ENCODE results near the gene PLXDC2.
A peak's percentile ranks its signal among the peaks of the same experiment; 100 is the strongest.
"Not testable (repeated sequence)": the region's sequence is repeated elsewhere in the genome, so short reads cannot be mapped to it uniquely, and the experiment has no call there.

The PLXDC2 gene

DNA sequence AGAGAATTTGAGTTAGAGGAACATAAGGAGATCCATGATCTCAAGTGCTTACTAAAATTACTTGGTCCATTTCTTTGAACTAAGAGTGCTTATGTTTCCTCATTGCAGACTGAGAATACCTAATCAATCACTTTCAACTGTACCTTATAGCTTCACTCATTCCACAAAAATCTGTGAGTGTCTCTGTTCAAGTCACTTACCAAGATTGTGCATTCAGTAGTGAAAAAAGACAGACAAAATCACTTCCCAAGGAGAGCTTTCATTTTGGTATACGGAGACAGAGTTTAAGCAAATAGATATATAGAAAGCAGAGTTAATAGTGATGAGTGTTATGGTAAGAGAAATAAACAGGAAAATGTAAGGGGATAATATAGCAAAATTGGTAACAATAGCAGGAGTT, 364.5 kb downstream of the PLXDC2 start:
- no peak for DNase-seq
- in situ Hi-C loops (cut with HindIII; ENCODE audit: low pct_ligation_motif_present, low pct_unique_long_range_greater_than_20kb, low sequenced_read_pairs) = no loop called here

DNA sequence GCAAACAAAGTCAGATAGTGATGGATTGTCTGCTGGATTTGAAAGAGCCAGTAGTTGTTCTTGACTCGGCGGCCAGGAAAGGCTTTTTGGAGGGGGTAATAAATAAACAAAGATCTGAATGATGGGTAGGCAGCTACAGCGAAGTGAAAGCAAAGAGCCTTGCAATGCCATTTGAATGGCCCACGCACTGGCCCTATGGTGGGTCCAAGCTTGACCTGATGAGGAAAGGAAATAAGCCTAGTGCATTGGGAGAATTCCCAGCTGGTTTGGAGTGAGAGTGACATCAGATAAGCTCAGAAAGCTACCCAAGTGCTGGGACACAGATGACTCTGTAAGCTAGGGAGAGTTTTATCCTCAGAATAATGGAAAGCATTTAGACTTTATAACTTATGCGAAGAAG, 365.2 kb downstream of the PLXDC2 start:
- in situ Hi-C loops (cut with HindIII; ENCODE audit: low pct_ligation_motif_present, low pct_unique_long_range_greater_than_20kb, low sequenced_read_pairs) = no loop called here
- no peak for DNase-seq

DNA sequence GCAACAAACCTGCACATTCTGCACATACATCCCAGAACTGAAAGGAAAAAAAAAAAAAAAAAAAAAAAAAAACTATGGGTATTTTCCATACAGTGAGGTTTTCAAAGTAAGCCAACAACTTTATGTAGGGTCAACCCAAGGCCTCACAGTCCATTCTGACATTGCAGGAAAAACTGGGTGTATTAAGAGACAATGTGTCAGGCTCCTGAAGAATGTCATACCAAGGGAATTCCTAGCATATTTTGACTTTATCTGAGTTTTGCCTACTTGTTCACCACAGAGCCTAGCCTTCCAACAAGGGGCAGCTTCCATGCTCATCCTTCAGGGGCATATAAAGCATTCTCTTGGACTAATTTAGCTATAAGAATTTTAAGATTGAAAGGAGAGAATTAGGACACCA, 368.9 kb downstream of the PLXDC2 start:
- in situ Hi-C loops (cut with HindIII; ENCODE audit: low pct_ligation_motif_present, low pct_unique_long_range_greater_than_20kb, low sequenced_read_pairs) = no loop called here
- DNase-seq = peak; percentile 55

DNA sequence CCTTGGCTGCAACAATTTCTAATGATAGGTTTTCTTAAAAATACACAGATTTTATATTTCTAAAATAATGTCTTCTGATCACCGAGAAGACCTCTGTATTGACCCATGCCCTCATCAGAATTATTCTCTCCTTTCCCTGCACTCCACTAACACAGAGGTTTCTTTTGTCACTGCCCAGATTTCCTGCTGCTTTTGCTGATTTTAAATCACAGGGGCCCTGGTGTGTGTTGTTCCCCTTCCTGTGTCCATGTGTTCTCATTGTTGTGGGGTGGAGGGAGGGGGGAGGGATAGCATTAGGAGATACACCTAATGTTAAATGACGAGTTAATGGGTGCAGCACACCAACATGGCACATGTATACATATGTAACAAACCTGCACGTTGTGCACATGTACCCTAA, 375.2 kb downstream of the PLXDC2 start:
- in situ Hi-C loops (cut with HindIII; ENCODE audit: low pct_ligation_motif_present, low pct_unique_long_range_greater_than_20kb, low sequenced_read_pairs); DNase-seq: not testable (repeated sequence)

DNA sequence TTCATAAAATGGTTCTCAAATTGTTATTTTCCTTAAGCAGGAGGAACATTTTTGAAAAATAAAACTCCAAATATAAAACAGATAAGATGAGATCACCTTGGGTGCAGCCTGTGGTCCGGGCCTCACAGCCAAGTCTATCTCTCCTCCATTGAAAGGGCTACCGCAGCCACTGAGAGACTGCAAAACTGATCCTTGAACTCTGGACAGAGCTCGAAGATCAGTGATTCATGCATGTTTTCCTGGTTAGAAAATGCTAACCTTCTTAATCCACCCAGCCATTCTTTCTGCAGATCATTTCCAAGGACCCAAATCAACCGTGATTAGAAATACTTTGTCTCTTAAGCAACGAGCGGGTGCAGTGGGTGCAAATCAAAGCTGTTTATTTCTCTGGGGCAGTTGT, 378.8 kb downstream of the PLXDC2 start:
- in situ Hi-C loops (cut with HindIII; ENCODE audit: low pct_ligation_motif_present, low pct_unique_long_range_greater_than_20kb, low sequenced_read_pairs) = no loop called here
- no peak for DNase-seq

DNA sequence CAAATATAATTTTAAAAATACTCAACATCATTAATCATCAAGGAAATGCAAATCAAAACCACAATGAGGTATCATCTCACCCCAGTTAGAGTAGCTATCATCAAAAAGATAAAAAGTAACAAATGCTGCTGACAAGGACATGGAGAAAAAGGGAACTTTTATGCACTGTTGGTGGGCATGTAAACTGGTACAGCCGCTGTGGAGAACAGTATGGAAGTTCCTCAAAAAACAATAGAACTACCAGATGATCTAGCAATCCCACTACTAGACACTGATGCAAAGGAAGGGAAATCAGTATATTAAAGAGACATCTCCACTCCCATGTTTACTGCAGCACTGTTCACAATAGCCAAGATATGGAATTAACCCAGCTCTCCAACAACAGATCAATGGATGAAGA, 384.5 kb downstream of the PLXDC2 start:
- in situ Hi-C loops (cut with HindIII; ENCODE audit: low pct_ligation_motif_present, low pct_unique_long_range_greater_than_20kb, low sequenced_read_pairs) = no loop called here
- no peak for DNase-seq

DNA sequence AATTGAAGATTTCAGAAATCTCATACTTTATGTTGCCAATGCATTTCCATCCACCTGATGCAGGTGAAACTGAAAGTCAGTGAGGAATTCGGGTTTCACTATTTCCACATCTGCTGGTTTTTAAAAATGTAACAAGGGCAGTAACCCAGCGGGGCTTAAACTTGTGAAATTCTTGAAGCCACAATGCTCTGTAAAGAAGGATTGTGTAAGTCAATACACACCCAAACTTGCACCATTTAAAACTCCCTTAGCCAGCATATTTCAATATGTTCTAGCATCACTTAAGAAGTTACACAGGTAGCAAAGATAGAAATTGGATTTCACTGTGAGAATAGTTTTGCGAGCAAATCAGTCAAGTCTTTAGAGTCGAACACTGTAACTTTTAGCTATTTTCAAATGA, 386.1 kb downstream of the PLXDC2 start:
- in situ Hi-C loops (cut with HindIII; ENCODE audit: low pct_ligation_motif_present, low pct_unique_long_range_greater_than_20kb, low sequenced_read_pairs) = no loop called here
- no peak for DNase-seq

DNA sequence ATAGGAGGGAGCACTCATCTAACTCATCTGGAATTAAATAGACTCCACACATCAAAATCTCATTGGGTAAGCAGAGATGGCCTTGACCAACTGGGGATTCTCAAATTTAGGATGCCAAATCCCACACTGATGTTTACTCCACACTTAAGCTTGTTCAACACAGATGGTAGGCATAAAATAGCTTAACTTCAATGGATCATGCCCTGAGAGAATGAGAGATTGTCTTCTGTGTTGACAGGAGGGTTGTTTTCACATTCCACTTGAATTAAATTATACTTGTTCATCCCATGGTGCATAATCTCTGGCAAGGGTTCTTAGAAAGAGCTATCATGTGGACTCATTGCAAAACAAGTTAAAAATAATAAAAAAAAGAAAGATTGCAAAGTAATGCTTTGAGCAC, 391.4 kb downstream of the PLXDC2 start:
- DNase-seq = no peak
- in situ Hi-C loops (cut with HindIII; ENCODE audit: low pct_ligation_motif_present, low pct_unique_long_range_greater_than_20kb, low sequenced_read_pairs) = no loop called here

DNA sequence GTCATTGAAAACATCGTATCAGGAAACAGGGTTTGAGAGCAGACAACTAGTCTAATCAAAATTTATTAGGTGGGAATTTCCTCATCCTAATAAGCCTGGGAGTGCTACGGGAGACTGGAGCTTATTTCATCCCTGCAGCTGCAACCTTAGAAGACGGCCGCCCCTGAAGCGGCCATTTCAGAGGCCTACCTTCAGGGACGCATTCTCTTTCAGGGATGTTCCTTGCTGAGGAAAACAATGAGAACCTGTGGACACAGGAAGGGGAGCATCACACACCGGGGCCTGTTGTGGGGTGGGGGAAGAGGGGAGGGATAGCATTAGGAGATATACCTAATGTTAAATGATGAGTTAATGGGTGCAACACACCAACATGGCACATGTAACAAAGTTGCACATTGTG, 392.9 kb downstream of the PLXDC2 start:
- DNase-seq; in situ Hi-C loops (cut with HindIII; ENCODE audit: low pct_ligation_motif_present, low pct_unique_long_range_greater_than_20kb, low sequenced_read_pairs): not testable (repeated sequence)

DNA sequence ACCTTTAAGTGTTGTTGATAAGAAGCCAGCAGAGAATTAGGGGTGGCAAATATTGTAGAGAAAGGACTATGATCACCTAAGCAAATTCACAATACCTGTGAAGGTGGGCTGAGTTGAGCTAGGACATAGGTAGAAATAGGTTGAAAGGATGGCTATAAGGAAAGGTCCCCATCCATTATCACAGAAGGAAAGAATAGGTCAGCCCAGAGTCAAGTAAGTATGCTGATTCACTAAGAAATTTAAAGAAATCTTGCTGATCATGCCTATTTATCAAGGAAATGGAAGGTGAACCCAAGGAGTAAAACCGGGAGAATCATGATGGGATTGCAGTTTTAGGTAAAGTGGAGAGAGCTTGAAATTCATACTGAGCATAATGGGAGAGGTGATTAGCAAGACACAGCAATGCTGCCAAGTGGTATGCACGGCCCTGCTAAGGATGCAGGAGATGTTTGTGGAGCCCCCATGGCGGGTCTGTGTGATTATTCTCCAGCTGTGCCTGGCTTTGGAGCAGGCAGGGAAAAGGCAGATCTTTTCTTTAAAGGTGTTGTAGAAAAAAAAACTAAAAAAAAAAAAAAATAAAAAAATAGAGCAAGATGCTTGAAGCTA, 399.4 kb downstream of the PLXDC2 start:
- in situ Hi-C loops (cut with HindIII; ENCODE audit: low pct_ligation_motif_present, low pct_unique_long_range_greater_than_20kb, low sequenced_read_pairs) = no loop called here
- DNase-seq = no peak

DNA sequence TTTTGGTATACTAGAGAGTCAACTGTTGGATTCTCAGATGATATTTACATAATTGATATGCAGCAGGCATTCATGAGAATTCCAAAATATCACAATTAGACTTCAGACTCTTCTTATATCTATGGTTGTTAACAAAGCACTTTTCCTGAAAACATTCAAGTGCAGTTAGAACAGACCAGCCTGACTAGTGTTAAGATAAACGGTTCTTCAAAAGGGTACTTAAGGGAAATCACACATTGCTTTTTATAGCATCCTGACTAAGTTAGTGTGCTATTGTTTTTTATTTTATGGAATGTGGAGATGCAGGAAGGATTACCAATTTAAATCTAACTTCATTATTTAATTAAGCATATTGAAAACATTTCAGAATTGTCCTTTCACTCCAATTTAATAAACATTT, 405.1 kb downstream of the PLXDC2 start:
- no peak for DNase-seq
- in situ Hi-C loops (cut with HindIII; ENCODE audit: low pct_ligation_motif_present, low pct_unique_long_range_greater_than_20kb, low sequenced_read_pairs) = no loop called here

DNA sequence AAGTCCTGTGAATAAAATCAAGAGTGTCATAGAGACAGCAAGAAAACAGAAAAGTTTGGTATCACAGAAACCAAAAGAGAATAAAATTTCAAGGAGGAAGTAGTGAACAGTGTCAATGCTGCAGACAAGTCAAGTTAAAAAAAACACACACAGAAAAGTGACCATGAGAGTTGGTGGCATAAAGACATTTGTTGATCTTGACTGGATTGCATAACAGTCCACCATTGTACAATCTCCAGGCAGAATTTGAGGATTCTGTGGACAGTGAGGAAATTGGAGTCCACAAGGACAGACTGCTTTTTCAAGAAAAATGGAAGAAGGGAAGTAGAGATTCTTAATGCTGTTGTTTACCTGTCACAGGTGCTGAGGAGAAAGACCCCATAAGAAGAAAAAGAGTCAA, 412.5 kb downstream of the PLXDC2 start:
- no peak for DNase-seq
- in situ Hi-C loops (cut with HindIII; ENCODE audit: low pct_ligation_motif_present, low pct_unique_long_range_greater_than_20kb, low sequenced_read_pairs) = no loop called here

DNA sequence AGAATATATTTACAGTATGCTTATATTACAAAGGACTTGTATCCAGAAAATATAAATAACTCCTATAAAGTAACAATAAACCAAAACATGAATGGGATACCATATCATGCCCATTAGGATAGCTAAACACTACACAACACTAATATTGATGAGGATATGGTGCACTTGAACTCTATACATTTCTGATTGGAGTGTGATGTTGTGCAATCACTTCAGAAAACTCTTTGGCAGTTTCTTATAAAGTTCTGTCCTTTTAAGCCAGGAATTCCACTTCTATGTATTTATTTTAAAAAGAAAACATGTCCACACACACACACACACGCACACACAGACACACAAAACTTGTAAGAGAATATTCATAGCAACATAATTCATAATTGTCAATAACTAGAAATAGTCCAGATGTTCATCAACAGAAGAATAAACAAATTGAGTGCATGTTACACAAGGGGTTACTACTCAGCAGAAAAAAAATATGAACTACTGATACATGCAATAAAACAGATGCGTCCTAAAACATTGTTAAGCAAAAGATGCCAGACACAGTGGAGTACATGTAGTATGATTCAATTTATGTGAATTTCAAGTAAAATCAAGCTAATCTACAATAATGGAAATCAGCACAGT, 416.0 kb downstream of the PLXDC2 start:
- in situ Hi-C loops (cut with HindIII; ENCODE audit: low pct_ligation_motif_present, low pct_unique_long_range_greater_than_20kb, low sequenced_read_pairs) = no loop called here
- DNase-seq = no peak

DNA sequence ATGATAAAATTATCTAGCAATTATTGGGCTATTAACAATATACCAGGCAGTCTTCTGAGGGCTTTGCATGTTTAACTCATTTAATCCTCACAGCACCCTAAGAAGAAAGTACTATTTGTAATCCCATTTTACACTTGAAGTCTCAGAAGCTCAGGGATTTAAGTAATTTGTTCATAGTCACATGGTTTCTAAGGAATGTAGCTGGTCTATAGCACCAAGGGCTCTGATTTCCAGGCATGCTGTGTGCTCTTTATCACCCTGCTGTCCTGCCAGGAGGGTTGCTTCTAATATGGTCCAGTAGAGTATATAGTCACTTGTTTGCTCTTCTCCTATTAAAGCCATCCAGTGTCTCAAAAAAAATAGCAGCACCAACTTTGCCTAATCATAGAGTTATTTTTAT, 417.2 kb downstream of the PLXDC2 start:
- no peak for DNase-seq
- in situ Hi-C loops (cut with HindIII; ENCODE audit: low pct_ligation_motif_present, low pct_unique_long_range_greater_than_20kb, low sequenced_read_pairs) = no loop called here

DNA sequence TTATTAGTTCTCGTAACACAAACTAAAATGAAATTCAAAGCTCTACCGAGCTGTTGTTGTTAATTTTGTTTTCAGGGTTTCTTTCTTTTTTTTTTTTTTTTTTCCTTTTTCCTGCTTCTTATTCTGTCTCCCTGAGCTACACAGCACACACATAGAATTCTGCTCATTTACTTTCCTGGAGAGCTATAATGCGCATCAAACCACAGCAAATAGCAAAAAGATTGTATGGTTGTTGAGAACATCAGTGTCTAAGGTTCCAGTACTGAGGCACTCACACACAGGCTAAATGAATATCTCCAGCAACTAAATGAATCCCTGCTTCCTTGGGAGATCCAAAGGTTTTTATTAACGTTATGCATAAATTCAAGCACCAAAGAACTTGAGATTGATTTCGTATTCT, 418.3 kb downstream of the PLXDC2 start:
- in situ Hi-C loops (cut with HindIII; ENCODE audit: low pct_ligation_motif_present, low pct_unique_long_range_greater_than_20kb, low sequenced_read_pairs) = no loop called here
- DNase-seq = no peak

DNA sequence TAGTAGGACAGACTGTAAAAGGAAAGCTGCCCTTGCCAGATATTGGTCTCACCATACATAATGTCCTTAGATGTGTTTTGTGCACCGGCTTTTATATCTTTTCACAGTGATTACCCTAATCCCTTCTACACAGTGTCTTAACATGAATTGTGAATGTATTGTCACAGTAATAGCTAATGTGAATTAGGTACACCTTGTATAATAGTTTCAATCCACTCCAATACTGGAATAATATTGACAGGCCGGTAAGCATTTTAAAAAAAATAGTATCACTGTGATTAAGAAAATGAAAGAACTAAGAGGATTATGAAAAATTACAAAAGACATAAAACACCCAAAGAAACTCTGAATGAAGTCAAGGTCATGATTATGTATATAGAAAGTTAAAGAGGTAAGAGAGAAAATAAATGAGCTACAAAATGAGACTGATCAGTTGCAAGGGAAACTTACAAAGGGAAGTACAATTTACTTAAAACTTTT, 420.9 kb downstream of the PLXDC2 start:
- DNase-seq = no peak
- in situ Hi-C loops (cut with HindIII; ENCODE audit: low pct_ligation_motif_present, low pct_unique_long_range_greater_than_20kb, low sequenced_read_pairs) = no loop called here

DNA sequence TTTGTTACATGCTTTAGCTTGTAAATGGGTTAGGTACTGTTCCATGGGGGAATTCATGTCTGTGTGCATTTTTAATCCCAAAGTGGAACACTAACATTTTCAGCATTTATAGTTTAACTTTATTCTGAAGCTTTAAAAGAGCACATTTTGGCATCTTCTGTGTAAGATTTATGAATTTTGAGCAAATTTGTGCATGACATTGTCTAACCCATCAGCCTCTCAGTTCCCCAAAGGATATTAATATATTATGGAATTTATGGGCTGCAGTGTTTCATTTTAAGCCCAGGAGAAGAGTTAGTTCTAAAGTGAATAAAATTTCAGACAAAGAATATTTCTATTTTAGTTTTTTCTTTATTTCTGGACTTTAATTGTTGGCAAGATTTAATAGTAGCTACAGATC, 421.4 kb downstream of the PLXDC2 start:
- no peak for DNase-seq
- in situ Hi-C loops (cut with HindIII; ENCODE audit: low pct_ligation_motif_present, low pct_unique_long_range_greater_than_20kb, low sequenced_read_pairs) = no loop called here

DNA sequence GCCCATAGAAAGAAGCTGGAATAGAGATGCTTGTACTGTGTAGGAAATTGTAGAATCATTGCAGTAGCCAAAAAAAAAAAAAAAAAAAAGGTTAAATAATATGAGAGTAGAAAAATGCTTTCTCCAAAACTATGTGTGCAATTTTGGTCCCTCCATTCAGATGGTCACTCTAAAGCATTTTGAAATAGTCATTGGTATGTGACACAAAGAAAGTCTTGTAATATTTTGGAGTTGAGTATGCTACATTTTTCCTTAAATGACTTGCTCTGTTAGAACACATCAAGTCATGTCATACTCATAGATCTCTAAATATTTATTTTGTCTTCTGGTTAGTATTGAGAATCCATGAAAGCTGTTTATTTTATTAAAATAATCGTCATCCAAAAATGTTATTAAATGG, 424.4 kb downstream of the PLXDC2 start:
- in situ Hi-C loops (cut with HindIII; ENCODE audit: low pct_ligation_motif_present, low pct_unique_long_range_greater_than_20kb, low sequenced_read_pairs) = no loop called here
- no peak for DNase-seq

DNA sequence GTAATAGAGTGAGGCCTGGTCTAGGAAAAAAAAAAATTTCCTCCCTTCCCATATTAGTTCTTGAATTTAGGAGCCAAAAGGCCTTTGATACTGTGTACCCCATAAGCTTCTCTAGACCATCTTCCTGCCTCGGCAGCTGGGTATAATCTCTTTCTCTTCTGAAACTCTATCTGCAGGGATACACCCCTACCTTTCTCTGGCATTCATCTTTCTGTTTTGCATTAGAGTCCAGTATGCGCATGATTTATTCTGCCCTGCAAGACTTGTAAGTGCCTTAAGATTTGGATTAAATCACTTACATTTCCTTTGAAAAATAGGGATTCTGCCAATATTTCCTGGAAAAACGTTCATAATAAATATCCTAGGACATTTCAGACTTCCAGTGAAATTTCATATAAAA, 431.2 kb downstream of the PLXDC2 start:
- in situ Hi-C loops (cut with HindIII; ENCODE audit: low pct_ligation_motif_present, low pct_unique_long_range_greater_than_20kb, low sequenced_read_pairs) = no loop called here

DNA sequence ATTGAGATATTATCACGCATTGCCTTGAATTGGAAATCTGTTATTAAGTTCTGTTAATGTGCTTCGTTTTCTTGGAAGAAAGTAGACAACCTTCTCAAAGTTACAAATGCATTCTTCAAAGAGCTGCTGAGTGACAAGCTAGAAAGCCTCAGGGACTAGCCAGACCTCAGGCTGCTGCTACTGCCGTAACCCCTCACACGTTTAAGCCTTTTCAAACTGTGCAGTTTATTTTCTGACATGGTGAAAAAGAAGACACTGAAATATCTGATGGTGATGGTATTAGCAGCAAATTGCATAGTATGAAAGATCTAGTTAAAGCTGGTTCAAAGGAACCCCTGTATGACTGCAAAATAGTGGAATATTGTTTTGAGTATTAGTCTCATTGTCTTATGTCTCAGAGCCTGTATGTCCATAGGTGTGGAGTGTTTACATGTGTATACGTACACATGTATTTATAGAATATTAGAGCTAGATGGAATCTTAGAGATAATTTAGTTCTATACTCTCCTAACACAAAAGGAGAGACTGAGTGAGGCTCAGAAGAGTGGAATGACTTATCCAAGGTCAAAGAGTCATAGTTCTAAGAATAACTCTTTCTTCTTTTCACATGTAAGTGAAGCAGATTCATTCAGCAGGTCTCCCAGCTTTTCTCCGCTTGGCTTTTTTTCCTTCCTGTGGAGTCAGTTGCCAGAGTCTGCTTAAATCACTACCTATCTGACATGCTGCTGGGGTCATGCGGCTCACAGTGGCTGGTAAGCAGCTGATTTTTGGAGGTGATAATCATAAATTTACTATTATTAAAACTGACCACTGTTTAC, 431.9 kb downstream of the PLXDC2 start:
- in situ Hi-C loops (cut with HindIII; ENCODE audit: low pct_ligation_motif_present, low pct_unique_long_range_greater_than_20kb, low sequenced_read_pairs) = no loop called here
- no peak for DNase-seq

More for the DNA sequence above, 431.2 kb downstream of the PLXDC2 start:
- no peak for DNase-seq

Measured in ACHN (cell line).